Activated naive CD4-positive, alpha-beta T cell treated with anti-CD3 and anti-CD28 coated beads, Interleukin-2, amount 10 ng/mL, durations not matched to agents 7 days and 5 days (primary cell): ENCODE results near the gene ABI1.

Source experiments
- CTCF ChIA-PET: fragments of 350-600 bp; sonication (Branson Sonifier 250); formaldehyde crosslinking; loops from one replicate; lab custom pipeline; 2021; ENCODE audit warnings: antibody characterized with exemption; lab: Charles Lee
- DNase-seq: peaks from one replicate; pipeline ENCODE4 v3.0.0-alpha.2; 2020
- H3K27ac Mint-ChIP-seq: one replicate; pipeline ENCODE4 v1.8.0; 2021; ENCODE audit warnings: mild to moderate bottlenecking, moderate library complexity, mixed read lengths
- H3K27me3 Mint-ChIP-seq: one replicate; pipeline ENCODE4 v1.8.0; 2021; ENCODE audit warnings: mild to moderate bottlenecking, mixed read lengths
- H3K36me3 Mint-ChIP-seq: one replicate; pipeline ENCODE4 v1.8.0; 2021; ENCODE audit warnings: mixed read lengths
- H3K4me1 Mint-ChIP-seq: one replicate; pipeline ENCODE4 v1.8.0; 2021; ENCODE audit warnings: mixed read lengths
- H3K4me3 Mint-ChIP-seq: one replicate; pipeline ENCODE4 v1.8.0; 2021; ENCODE audit warnings: mild to moderate bottlenecking, moderate library complexity, mixed read lengths
- H3K9me3 Mint-ChIP-seq: one replicate; pipeline ENCODE4 v1.8.0; 2021; ENCODE audit warnings: mixed read lengths

Gene ABI1

DNA sequence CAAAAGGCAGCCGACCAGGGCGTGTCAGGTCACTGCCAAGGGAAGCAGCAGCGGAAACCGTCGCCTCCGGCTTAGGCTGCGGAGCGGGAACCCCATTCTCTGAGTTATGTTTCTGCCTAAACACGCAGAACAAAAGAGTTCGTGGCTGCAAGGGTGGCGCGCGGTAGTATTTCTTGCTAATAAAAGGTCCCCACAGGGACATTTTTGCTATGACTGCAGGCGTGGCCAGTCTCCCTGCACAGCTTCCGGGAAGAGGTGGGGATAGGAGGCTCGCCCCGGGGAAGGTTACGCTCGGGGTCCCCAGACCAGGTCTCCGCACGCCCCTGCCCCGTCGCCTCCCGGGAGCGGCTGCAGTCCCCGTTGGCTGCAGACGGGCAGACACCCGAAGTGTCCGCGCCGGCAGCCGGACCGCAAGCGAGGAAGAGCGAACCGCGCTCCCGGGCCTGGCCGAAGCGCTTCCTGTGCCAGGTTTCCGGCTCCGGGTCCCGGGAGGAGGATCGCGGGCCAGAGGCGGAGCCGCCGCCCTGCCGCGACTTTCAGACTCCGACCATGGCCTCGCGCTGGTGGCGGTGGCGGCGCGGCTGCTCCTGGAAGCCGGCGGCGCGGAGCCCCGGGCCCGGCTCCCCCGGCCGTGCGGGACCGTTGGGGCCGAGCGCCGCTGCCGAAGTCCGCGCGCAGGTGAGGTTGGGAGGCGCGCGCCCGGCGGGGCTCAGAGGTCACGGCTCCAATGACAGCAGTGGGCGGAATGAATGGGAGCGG, 163.4 kb downstream of the ABI1 start, which contains the start of gene PDSS1:
TSS of gene PDSS1 (plus strand) at position 539 of the 759 bp plus-strand sequence. CDS start at position 550, 11 bp downstream.
- peak within 1 kb of the TSS; percentile 95 for H3K27ac Mint-ChIP-seq
- H3K4me1 Mint-ChIP-seq, result peaks cover 36% of the 10 kb centered on the region
- CTCF ChIA-PET, result interaction anchor here (1.3 to 2.3 kb wide), 4 partner anchors 12 to 362 kb away, joined by 5 to 8 read pairs (median 6); no protein-coding TSS in a partner anchor
- peak; percentile 76 for DNase-seq
- H3K27me3 Mint-ChIP-seq, result no peaks in the 10 kb centered on the region
- H3K36me3 Mint-ChIP-seq, result peaks cover 15% of the 10 kb centered on the region
- no peaks in the 10 kb centered on the region for H3K9me3 Mint-ChIP-seq
- H3K4me3 Mint-ChIP-seq, result peak within 1 kb of the TSS; percentile 97

DNA sequence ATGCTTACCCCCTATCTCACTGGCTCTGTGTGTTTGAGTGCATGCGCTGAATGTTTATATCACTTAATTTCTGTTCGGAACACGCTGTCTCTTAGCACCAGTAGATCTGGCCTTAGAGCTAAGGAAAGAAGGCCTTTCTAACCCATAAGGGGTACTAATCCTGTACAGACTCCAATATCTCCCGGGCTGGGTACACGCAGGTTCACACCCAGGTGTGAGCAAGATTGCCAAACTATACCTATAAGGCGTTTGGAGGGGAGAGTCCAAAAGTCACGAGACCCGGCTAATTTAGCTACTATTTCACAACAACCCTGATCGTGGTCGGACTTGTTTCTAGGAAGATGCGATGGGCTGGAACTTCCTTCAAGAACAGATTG, 164.0 kb downstream of the ABI1 start:
- H3K27me3 Mint-ChIP-seq, result peaks cover 2% of the 10 kb centered on the region
- peak overlapping the region; percentile 95 for H3K27ac Mint-ChIP-seq
- DNase-seq, result no peak
- H3K36me3 Mint-ChIP-seq, result peaks cover 10% of the 10 kb centered on the region
- H3K9me3 Mint-ChIP-seq, result no peaks in the 10 kb centered on the region
- H3K4me3 Mint-ChIP-seq, result peak overlapping the region; percentile 97
- peaks cover 36% of the 10 kb centered on the region for H3K4me1 Mint-ChIP-seq
- CTCF ChIA-PET, result interaction anchor here (1.3 to 2.3 kb wide), 4 partner anchors 11 to 362 kb away, joined by 5 to 8 read pairs (median 6); no protein-coding TSS in a partner anchor
